ENCODE data around the gene SYNPO.

DNA sequence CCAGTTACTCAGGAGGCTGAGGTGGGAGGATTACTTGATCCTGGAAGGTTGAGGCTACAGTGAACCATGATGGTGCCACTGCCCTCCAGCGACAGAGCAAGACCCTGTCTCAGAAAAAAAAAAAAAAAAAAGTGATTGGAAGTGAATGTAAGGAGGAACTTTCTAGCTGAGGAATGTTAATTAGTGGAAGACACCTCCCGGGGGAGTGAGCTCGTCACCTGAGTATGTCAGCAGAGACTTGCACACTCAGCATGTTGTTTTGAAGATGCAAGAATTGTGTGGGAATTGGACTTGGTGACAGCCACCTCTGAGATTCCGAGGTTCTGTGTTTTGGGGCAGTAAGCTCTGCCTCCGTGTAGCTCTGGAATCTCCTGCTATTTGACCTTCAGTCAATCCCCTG, 3.6 kb downstream of the SYNPO start:
- TF ChIP-seq CTCF (conservative IDR thresholded peaks at IDR 0.05) (no peak), ZFX (IDR thresholded peaks at IDR 0.05) (no peak)
